Stimulated activated CD4-positive, alpha-beta T cell treated with anti-CD3 and anti-CD28 coated beads, TNF-alpha, amount 100 ng/mL, for 24 hours (primary cell): ENCODE data around the gene AHDC1.
"Not testable (repeated sequence)": the region's sequence is repeated elsewhere in the genome, so short reads cannot be mapped to it uniquely, and the experiment has no call there.

ENCODE experiments used
- DNase-seq, 3 experiments: peaks; one replicate each; pipeline ENCODE4 v3.0.0-alpha.2; 2020; ENCODE audit warnings: low read depth in 3 of 3

The AHDC1 gene

DNA sequence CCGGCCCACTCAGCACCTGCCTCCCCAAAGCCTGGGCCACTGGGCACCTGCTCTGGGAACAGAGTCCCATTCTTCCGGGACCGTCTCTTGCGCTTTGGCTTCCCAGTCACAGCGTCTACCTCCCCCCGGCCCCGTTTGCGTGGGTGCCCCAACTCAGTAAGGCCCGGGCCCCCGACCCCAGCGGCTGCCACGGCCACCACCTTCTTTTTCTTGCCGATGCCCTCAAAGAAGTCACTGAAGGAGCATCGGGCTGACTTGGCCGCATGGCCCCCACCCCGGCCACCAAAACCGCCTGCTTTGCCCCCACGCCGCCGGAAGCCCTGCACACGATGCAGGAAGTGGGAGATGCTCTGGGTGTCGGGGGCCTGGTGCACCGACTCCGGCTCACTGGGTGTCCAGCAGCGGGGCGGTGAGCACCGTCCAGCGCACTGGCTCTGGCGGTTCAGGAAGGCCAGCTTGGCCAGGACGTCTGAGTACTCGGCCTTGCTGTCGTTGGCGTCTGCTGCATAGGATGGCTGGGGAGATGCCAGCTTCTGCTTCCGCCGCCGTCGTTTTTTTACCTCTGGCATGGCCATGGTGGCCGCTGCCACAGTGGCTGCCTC, 54.0 kb downstream of the AHDC1 start:
- no peak for DNase-seq

DNA sequence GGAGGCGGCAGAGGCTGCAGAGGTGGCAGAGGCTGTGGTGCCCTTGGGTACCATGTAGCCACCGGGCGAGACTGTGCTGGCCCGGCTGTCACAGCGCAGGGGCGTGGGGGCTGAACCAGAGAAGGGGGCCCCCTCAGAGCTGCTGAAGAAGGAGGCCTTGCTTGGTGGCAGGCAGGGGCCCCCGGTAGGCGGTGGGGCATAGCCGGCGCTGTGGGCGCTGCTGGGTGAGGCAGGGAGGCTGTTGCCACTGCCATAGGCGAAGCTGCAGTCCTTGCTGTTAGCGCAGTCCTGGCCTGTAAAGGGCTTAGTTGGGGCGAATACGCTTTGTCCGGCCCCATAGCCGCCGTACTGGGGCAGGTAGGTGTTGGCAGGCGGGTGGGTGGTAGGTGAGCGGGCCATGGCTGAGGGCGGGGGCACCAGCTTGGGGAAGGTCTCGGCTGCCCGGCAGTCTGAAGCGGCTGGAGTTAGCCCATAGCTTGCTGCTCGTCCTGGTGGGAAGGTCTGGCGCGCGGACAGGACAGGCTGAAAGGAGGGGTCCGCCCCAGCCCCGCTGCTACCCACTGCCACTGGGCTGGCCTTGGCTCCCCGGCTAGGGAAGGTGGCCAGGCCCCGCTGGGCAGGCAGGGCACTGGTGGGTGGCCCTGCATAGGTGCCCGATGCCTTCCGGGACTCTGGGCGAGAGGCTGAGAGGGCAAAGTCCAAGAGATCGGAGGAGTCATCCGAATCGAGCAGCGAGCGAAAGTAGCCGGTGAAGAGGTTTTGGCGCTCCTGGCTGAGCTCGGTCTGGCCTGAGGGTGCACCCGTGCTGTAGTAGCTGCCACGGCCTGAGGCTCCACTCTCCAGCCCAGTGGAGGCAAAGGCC, 54.9 kb downstream of the AHDC1 start:
- DNase-seq, result no peak

DNA sequence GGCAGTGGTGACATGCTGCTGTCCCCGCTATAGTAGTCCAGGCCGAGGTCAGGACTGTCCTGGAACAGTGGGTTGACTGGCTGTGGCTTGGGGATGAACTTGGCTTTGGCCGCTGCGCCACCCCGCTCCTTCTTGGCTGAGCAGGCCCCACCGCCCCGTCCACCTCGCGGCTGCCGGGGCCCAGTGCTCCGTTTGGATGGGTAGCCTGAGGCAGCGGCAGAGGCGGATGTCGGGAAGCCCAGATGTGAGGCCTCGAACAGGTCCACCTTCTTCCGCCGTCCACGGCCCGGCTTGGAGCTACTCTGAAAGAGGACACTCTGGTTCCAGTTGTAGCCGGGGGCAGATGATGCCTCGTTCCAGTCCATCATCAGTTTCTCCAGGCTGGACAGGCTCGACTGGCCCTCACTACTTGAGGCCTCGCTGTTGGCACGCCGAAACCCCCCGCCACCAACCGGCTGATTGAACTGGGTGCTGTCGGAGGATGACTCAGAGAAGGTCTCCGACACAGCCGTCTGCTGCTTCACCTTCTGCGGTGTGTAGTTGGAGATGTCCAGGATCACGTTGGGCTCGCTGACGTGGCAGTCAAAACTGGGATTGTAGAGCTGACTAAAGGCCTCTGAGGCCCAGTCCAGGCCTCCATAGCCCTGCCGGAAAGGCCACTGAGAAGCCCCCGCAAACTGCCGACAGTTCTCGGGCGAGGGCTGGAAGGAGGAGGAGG, 55.6 kb downstream of the AHDC1 start:
- DNase-seq, result no peak

DNA sequence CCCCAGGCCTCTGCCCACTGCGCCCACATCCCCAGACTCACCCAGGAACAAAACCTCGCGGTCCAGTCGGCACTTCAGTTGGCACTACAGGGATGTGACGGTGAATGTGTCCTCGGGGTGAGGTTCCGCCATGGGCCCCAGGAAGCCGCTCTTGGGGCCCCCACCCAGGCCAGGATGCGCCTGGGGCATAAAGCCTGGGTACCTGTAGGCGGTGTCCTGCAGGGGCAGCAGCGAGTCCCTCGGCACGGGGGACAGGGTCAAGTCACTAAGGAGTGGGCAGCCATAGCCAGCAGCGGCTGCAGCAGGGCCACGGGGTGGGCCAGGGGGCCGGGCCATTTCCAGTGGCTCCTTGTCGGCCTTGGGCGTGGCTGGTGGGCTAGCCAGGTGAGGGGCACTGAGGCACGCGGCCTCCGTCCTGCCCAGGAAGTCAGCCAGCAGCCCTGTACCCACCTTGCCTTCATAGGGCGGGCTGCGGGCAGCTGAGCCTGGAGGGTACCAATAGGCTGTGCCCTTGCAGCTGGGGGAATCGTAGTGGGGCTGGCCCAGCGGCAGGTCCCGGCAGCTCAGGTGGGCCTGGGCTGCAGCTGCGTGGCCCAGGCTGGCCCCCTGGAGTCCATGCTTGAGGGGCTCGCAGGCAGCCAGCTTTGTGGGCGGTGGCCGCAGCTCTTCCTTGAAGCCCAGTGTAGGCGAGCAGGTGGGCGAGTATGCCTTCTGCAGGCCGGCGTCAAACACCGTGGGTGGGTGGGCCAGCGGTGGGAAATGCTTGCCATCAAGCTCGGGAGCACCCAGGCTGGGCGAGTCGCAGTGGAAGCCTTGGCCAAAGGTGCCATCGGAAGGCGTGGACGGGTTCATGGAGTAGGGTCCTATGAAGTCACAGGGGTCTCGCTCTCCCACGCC, 56.5 kb downstream of the AHDC1 start:
- no peak for DNase-seq

DNA sequence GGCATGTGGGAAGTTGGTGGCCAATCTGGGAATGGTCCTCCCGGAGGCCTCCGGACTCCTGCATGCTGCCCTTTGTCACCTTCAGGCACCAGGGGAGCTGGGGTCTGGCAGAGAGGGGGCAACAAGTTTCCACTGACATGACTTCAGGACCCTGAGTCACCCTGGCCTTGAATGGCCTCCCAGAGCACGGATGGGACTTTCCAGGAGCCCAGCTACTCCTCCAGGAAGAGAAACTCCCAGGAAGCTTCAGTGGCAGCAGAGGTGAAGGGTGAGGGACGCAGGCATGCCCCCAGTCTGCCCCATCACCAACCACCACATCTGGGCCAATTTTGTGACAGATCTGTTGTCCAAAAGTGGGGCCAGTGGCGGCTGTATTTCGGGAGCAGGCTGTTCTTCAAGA, 58.1 kb downstream of the AHDC1 start:
- no peak for DNase-seq

DNA sequence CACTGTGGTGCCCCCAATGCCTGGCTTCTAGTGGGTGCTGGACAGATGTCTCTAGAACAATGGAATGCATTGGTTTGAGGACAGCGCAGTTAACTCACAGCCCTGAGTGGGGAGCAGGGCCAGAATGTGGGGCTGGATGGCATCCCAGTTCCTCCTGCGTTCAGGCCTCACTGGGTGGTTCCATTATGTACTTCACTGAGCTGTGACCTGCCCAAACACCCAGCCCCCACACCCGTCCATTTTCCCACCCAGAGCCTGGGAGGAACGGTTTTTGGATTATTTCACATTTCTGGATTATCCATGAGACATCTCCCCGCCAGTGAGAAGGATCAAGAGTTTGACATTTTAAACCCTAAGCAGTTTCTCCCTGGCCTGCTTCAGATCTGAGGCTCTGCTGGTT, 58.7 kb downstream of the AHDC1 start:
- DNase-seq, result no peak

DNA sequence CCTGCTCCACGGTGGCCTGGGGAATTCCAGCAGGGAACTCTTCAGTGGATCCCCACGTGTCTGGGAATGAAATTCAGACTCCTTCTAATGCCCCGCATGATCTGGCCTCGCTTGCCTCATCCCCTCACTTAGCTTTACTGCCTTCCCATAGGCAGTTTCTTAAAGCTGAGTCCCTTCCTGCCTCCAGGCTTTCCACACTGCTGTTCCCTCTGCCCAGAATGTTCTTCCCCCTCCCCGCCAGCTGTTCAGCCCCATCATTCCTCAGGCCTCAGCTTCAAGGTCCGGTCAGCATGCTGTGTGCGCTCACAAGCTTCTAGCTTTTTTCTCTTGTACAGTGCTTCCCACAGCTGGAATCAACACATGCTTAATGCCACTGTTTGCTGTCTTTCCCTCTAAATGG, 59.1 kb downstream of the AHDC1 start:
- no peak for DNase-seq

DNA sequence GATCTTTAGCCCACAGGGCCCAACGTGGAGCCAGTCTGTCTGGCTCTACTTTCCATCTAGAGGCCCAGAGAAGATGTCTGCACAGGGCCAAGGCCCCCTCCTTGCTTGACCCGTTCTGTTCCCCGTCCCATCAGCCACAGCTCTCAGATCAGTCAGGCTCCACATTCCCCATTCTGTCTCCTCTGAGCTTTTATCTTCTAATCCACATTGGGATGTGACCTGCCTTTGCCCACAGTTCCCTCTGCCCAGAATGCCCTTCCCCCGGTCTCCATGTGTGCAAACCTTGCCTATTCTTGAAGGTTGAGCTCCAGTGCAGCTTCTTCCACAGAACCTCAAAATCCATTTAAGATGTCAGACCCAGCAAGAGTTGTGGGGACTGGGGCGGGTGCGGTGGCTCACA, 60.7 kb downstream of the AHDC1 start:
- DNase-seq, result no peak

DNA sequence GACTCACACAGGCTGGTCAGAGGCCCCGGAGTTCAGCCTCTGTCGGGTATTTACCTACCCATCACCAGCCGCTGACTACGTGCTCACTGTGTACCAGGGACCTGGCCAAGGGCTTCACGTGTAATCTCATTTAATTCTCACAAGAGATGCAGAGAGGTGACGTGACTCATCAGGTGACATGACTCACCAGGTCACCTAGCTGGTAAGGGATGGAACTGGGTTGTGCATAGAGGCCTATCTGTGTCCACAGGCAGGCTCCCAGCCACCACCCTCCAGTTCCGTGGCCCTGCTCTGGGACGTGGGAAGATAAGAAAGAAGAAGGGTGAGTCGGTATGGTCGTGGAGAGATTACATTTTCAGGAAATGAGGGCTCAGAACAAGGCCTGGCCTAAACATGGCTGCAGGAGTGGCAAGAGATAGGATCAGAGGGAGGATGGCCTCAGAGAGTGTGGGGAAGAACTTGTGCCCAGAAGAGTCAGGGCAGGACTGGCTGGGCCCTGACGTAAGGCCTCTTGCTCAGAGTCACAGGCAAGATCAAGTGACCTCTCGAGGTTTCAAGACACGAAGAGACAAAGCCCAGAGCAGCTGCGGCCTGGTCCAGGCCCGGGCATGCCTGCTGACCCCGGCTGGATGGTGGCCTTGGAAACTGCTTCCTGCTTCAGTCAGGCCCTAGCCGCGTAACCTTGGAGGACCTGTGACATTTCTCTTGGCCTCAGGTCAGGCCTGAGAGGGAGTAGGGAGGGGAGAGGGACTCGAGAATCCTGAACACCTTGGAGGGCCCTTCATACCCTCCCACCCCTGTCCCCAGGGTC, 61.3 kb downstream of the AHDC1 start:
- peak in 1 of 3 experiments; percentile 38 for DNase-seq

DNA sequence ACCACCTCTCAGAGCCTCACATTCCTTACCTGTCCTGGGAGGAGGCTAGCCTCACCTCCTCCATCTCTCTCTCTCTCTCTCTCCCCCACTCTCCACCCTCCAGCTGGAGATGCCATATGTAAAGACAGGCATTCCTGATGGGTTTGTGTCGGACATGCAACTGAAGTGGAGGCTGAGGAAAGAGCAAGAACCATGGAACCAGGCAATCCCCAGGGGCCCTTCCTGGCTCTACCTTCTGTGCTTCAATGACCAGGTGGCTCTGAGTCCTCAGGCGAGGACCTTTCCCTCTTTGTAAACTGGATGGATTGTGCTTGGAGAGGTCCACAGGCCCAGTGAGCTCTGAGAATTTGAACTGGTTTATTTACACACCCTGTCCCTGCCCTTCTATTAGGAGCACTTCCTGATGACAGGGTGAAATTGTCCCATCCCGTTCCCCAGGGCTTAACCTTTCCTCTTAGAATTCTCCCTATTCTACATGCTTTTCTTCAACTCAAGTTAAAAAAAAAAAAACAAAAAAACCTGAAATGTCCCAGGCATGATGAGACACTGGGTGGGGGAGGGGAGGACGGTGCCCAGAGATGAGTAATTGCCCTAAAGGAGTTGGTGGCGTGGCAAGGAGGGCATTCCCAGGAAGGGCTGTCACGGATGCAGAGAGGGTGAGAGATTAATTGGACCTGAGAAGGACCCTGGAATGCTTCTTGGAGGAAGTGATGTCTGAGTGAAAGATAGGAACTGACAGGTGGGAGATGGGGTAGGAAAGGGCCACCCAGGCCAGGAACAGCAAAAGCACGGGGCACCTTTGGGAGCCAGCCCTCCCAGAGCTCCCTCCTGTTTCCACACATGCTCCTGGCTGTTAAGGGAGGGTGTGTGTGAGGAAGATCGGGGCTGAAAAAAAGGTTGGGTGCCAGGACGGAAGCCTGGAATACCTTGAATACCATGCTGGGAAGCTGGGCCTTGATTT, 63.8 kb downstream of the AHDC1 start:
- DNase-seq, result no peak

DNA sequence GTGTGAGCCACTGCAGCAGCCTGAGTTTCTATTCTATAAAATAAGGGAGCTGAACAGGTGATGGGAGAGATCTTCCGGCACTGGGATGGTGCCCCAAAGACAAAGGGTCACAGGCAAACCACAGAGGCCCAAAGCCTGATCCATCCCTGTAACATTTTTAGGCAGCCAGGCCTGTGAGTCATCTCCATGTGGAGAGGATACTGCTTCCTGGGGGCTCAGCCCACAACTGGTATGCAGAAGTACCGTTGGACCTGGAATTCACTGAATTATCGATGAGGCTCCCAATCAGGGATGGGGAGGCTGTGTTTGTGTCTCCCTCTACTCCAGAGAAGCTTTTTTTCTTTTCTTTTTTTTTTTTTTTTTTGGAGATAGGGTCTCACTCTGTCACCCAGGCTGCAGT, 65.2 kb downstream of the AHDC1 start:
- DNase-seq, result no peak

DNA sequence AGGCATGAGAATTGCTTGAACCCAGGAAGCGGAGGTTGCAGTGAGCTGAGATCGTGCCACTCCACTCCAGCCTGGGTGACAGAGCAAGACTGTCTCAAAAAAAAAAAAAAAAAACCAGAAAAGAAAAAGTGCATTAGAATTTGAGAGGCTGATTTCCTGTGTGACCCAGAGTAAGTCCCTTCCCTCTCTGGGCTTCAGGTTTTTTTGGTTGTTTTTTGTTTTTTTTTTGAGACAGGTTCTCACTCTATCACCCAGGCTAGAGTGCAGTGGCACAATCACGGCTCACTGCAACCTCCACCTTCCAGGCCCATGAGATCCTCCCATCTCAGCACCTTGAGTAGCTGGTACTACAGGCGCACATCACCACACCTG, 65.7 kb downstream of the AHDC1 start:
- not testable (repeated sequence) for DNase-seq

DNA sequence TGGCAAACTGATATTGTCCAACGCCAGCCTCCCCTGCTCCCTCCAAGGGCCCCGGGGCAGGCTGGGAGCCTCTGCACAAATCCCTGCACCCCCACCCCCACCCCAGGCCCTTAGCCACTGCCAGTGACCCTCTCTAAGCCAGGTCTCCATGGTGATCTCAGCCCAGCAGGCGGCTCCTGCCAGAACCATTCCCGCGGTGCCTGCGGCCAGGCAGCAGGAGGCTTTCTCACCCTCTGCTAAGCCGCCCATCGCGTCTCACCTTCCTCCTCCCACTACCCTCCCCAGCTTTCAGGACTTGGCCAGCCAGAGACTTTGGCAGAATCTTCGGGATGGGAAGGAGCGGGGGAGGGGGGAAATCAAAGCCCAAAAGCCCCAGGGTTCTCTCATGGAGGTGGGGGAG, 67.2 kb downstream of the AHDC1 start:
- DNase-seq, result no peak

DNA sequence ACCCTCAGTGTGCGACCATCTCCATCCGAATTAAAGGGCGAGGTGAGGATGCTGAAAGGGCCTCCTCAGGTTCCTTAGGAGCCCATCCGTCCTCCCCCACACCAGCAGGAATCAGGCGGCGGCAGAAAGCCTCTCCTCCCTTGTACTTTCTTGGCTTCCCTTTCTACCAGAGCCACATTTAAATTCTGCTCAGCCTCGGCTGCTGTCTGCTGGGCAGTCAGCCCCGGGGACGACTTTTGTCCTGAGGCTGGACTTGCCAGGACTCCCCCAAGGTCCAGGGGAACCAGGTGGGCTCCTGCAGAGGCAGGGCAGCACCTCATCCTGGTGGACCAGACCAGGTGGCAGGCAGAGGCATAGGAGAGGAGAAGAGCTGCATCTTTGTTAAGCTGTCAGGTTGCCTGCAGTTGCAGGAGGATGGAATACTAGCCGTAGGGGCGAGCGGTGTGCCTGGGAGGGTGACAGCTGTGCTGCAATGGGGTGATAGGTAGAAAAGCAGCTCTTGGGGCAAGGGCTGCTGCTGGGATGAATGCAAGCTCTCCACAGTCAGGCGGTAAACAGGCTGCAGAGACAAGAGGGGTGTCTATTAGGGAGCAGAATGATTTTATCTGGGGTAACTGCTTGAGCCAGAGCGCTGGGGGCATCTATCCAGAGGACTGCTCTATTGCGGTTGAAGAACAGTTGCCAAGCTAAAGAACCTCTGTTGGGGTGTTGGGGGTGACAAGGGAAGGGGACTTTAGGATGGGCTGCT, 67.8 kb downstream of the AHDC1 start:
- no peak for DNase-seq

DNA sequence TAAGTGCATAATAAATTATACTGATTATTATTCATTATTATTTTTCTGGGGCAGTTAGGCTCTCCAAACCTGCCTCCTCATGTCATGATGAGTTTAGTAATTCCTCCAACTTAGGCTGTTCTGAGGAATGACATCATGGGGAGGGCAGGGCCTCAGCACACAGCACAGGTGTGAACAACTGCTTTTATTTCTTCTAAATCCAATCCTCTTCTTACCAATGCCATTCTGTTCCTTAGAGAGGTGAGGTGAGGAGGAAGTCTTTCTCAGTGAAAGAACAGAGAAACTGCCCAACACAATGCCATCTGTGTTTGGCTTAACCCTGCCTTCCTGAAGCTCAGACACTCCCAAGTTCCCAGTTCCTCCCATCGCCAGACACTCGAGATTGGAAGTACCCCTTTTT, 68.6 kb downstream of the AHDC1 start:
- no peak for DNase-seq

DNA sequence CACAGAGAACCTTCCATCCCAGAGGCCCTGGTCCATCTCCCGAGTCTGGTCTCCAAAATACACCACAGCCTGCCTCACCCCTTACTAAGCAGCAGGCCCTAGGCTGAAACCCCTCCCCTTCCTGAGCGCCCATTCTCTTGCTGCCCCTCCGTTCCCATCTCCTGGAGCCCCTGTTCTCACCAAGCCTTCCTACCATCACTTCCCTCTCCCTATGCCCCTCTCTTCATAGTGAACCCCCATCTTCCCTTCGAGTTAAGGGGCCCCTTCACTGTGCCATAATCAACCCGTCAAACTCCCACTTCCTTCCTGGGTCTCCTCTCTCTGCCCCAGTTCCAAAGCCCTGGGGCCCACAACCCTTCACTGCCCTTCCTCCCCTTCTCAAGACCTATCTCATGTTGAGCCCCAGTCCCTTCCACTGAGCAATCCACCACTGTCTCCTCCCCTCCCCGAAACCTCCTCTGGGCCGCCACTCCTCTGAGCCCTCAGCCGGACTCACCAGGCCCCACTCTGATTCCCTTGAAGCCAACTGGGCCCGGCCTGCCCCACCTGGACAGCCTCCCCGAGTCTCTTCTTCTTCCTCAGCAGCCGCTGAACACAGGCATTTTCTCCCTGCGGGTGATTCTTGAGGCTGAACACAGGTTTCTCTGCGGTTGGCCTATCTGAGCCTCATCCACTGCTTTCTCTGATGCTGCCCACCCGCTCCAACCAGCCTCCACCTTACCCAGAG, 71.8 kb downstream of the AHDC1 start:
- no peak for DNase-seq

DNA sequence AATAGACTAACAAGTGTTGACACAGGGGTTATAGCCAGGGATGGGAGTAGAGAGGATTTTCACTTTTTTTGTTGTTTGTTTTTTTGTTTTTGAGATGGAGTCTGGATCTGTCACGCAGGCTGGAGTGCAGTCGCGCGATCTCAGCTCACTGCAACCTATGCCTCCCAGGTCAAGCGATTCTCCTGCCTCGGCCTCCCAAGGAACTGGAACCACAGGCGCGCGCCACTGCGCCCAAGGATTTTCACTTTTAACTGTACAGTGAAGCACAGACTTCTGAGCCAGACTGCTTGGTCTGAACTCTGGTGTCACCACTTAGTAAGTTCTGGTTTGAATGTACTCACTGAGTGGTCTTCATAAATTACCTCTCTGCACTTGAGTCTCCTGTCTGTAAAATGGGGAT, 73.8 kb downstream of the AHDC1 start:
- no peak for DNase-seq

DNA sequence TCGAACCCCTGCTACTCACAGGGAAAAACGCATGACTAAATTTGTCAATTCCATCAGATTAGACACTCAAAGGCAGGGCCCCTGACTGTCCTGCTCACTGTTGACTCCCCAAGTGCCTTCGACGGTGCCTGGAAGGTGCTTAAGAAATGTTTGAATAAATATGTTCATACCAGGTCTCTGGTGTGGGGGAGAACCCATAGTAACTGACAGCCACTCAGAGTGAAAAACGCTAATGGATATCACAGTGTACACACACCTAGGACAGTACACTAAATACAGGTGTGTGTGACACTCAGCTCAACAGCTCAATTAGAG, 74.3 kb downstream of the AHDC1 start:
- no peak for DNase-seq
